ENCODE measurements around the gene PEX14. TPM values are rescaled to one million over a fixed set of nuclear protein-coding genes. Genes with fewer than 3 reads are reported as not detected.

Gene PEX14
- total and polyA plus RNA-seq, 9 of the 15 experiments (the other 6 are each of a cell fraction or from before 2014, with no cell fraction given): 2.6 to 45.7 (median 22.7) TPM

DNA sequence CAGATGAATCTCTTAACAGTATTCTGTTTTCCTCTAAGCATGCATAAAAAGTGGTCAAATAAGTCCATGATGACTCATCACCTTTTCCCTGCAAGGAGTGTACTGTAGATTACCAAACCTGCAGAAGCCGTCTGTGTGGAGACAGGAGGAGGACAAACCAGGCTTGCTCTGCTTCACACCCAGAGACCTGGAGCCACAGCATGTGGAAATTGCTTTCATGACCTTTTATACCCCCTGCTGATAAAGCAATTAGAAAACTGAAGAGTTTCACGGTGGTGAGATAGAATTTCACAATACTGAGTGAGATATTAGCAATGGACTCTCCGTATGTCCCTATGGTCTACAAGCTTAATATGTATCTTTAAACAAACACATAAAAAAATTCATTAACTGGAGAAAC lies 15.6 kb upstream of the PEX14 start (continued):
- no peak for TF ChIP-seq RBM25 (IDR thresholded peaks at IDR 0.05; ENCODE audit: low read depth, low read length, severe bottlenecking)
- no peak for TF ChIP-seq U2AF1 (optimal IDR thresholded peaks at IDR 0.05; ENCODE audit: low read depth, low read length)
- TF ChIP-seq ZNF280A (IDR thresholded peaks at IDR 0.05; ENCODE audit: low read depth, partially characterized antibody): no peak
- no peak for TF ChIP-seq NCOA2 (IDR thresholded peaks at IDR 0.05; ENCODE audit: partially characterized antibody in 2 of 2)
- no peak for TF ChIP-seq GABPB1 (CRISPR knock-in tag; IDR thresholded peaks at IDR 0.05)
- TF ChIP-seq SIX5 (IDR thresholded peaks at IDR 0.05; ENCODE audit: borderline replicate concordance in 1 of 2, insufficient read depth in 1 of 2, low read depth in 1 of 2, low read length in 2 of 2): no peak
- no peak for TF ChIP-seq E2F1 (CRISPR knock-in tag; IDR thresholded peaks at IDR 0.05)
- TF ChIP-seq USF1 (CRISPR knock-in tag; IDR thresholded peaks at IDR 0.05): no peak
- no peak for TF ChIP-seq FOXJ2 (tag; IDR thresholded peaks at IDR 0.05)
- TF ChIP-seq CHD4 (IDR thresholded peaks at IDR 0.05; ENCODE audit: insufficient read depth, insufficient replicate concordance, low read depth, low read length, poor library complexity, severe bottlenecking): no peak
- TF ChIP-seq, protein P1, sequence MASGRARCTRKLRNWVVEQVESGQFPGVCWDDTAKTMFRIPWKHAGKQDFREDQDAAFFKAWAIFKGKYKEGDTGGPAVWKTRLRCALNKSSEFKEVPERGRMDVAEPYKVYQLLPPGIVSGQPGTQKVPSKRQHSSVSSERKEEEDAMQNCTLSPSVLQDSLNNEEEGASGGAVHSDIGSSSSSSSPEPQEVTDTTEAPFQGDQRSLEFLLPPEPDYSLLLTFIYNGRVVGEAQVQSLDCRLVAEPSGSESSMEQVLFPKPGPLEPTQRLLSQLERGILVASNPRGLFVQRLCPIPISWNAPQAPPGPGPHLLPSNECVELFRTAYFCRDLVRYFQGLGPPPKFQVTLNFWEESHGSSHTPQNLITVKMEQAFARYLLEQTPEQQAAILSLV (tag; IDR thresholded peaks at IDR 0.05): no peak
- TF ChIP-seq, protein P2, sequence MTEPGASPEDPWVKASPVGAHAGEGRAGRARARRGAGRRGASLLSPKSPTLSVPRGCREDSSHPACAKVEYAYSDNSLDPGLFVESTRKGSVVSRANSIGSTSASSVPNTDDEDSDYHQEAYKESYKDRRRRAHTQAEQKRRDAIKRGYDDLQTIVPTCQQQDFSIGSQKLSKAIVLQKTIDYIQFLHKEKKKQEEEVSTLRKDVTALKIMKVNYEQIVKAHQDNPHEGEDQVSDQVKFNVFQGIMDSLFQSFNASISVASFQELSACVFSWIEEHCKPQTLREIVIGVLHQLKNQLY (CRISPR knock-in tag; conservative IDR thresholded peaks at IDR 0.05): no peak
- TF ChIP-seq EGR1 (conservative IDR thresholded peaks at IDR 0.05): no peak
- no peak for TF ChIP-seq SUPT5H (IDR thresholded peaks at IDR 0.05)
- no peak for TF ChIP-seq ZNF436 (CRISPR knock-in tag; IDR thresholded peaks at IDR 0.05)
- no peak for TF ChIP-seq MECOM (CRISPR knock-in tag; IDR thresholded peaks at IDR 0.05)
- TF ChIP-seq SAFB (IDR thresholded peaks at IDR 0.05; ENCODE audit: borderline replicate concordance, low read depth, low read length): no peak
- no peak for TF ChIP-seq ZNF699 (CRISPR knock-in tag; IDR thresholded peaks at IDR 0.05; ENCODE audit: insufficient replicate concordance)
- TF ChIP-seq, protein P3, sequence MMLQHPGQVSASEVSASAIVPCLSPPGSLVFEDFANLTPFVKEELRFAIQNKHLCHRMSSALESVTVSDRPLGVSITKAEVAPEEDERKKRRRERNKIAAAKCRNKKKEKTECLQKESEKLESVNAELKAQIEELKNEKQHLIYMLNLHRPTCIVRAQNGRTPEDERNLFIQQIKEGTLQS (IDR thresholded peaks at IDR 0.05): peak; percentile 99
- TF ChIP-seq, protein P3 (CRISPR knock-in tag; conservative IDR thresholded peaks at IDR 0.05): no peak
- TF ChIP-seq ZC3H8 (IDR thresholded peaks at IDR 0.05): no peak
- TF ChIP-seq ZNF408 (CRISPR knock-in tag; IDR thresholded peaks at IDR 0.05; ENCODE audit: low read depth): no peak
- no peak for TF ChIP-seq ARID2 (IDR thresholded peaks at IDR 0.05)
